NB4 (cell line): Measurements from ENCODE around the gene TOMM5.

Experiments
- DNase-seq: peaks from one replicate; pipeline ENCODE4 v3.0.0; 2010; ENCODE audit warnings: low read depth
- H3K4me3 ChIP-seq: one replicate; pipeline ENCODE4 v1.5.1; 2011; ENCODE audit warnings: mild to moderate bottlenecking, low read depth, low read length, moderate library complexity
- CTCF ChIP-seq: IDR thresholded peaks from one replicate; pipeline ENCODE4 v1.5.1; 2012; ENCODE audit warnings: low read depth, low read length
- MAX ChIP-seq: IDR thresholded peaks from 2 replicates; pipeline ENCODE4 v1.6.1; 2011; ENCODE audit warnings: low read depth, low read length
- MYC ChIP-seq: IDR thresholded peaks from 2 replicates; pipeline ENCODE4 v1.6.1; 2011; ENCODE audit warnings: low read depth, low read length
- POLR2A ChIP-seq: IDR thresholded peaks from 2 replicates; pipeline ENCODE4 v1.6.1; 2011; ENCODE audit warnings: mild to moderate bottlenecking; ENCODE audit not compliant: insufficient read length; ENCODE audit errors: extremely low read depth

The TOMM5 gene

GRCh38 chr9:37620396-37620795, 28.0 kb upstream of the TOMM5 start:
- TF ChIP-seq POLR2A (no peak), MYC (no peak), CTCF (no peak), MAX (no peak)
- no peak for DNase-seq
- H3K4me3 ChIP-seq, result no peak overlapping the region

- H3K4me3 ChIP-seq, result no peak overlapping the region
- TF ChIP-seq POLR2A (no peak), MAX (no peak)
Observed at GRCh38 chr9:37619806-37620205, 27.4 kb upstream of the TOMM5 start.

GRCh38 chr9:37618817-37619216, 26.4 kb upstream of the TOMM5 start:
- DNase-seq, result no peak
- TF ChIP-seq CTCF (no peak), POLR2A (no peak), MYC (no peak), MAX (no peak)
- no peak overlapping the region for H3K4me3 ChIP-seq

More at GRCh38 chr9:37619806-37620205, 27.4 kb upstream of the TOMM5 start:
- DNase-seq, result no peak

- TF ChIP-seq CTCF (no peak), POLR2A (no peak), MAX (no peak), MYC (no peak)
- no peak for DNase-seq
- H3K4me3 ChIP-seq, result no peak overlapping the region
Observed at GRCh38 chr9:37617832-37618231, 25.4 kb upstream of the TOMM5 start.

GRCh38 chr9:37617161-37617560, 24.8 kb upstream of the TOMM5 start:
- no peak for DNase-seq
- TF ChIP-seq MAX (no peak), MYC (no peak), POLR2A (no peak), CTCF (no peak)
- no peak overlapping the region for H3K4me3 ChIP-seq

GRCh38 chr9:37611961-37612360, 19.6 kb upstream of the TOMM5 start:
- H3K4me3 ChIP-seq, result no peak overlapping the region
- no peak for DNase-seq
- TF ChIP-seq MYC, result no peak
- TF ChIP-seq MAX, result no peak
- TF ChIP-seq CTCF, result no peak
- no peak for TF ChIP-seq POLR2A
